GM21576 (cell line): ENCODE measurements around the gene BIRC5.

ENCODE experiments used
- ATAC-seq: cut with Tn5 transposase; IDR thresholded peaks from one replicate; pipeline ENCODE4 v1.9.1; 2021; ENCODE audit warnings: mild to moderate bottlenecking, moderate library complexity; ENCODE audit not compliant: unreplicated experiment

The BIRC5 gene

GRCh38 chr17:78271419-78272170, 57.5 kb downstream of the BIRC5 start:
- no peak for ATAC-seq

GRCh38 chr17:78272181-78272913, 58.3 kb downstream of the BIRC5 start:
- no peak for ATAC-seq

GRCh38 chr17:78272914-78273258, 58.8 kb downstream of the BIRC5 start:
- ATAC-seq: no peak

GRCh38 chr17:78273813-78274212, 59.8 kb downstream of the BIRC5 start:
- no peak for ATAC-seq
